Measurements from ENCODE around the gene NRG2. TPM values are rescaled to one million over a fixed set of nuclear protein-coding genes. Genes with fewer than 3 reads are reported as not detected.

NRG2 gene
- total RNA-seq, 1 experiment from 2014 or later: not detected

DNA sequence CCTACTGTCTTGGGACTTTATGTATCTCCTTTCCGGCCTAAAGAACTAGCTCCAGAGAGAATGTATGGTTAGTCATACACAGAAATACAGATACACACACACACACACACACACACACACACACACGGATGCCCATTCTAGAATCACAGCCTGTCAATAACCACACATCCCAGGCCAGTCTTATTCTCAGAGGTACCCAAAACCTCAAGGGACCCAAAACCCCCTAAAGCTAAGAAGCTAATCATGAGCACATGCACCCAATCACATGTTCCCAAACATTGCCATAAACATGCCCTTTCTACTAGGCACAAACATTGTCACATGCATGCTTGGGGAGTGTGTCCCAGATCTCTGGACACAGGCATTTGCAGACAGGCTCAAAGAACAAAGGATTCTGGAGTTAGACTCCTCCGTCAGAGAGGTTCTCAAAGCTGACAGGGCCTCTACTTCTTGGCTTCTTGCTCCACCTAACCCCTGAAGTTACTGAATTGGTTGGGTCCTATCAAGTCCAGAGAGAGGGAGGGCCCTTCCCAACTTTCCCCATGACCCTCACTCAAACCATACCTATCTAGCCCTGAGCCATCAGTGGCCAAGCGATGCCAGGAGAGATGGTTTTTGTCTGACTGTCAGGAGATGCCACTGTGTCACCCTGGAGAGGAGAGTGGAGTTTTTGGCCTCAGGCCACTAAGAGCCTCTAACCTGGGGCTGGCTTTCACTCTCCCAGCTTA lies 78.7 kb downstream of the NRG2 start:
- Histone ChIP-seq H3K27me3 (replicated peaks; ENCODE audit: insufficient read depth, low read depth, low read length, poor library complexity) (no peaks in the 10 kb centered on the region), H3K4me3 (ENCODE audit: low read depth, low read length, poor library complexity, severe bottlenecking) (no peak overlapping the region), H3K27ac (ENCODE audit: low read depth, low read length, poor library complexity, severe bottlenecking) (no peak overlapping the region), H3K36me3 (ENCODE audit: insufficient read depth, low read length, poor library complexity, severe bottlenecking) (no peaks in the 10 kb centered on the region), H3K4me1 (ENCODE audit: insufficient read depth, low read length, poor library complexity, severe bottlenecking) (no peaks in the 10 kb centered on the region), H3K9me3 (ENCODE audit: low read depth, low read length, poor library complexity, severe bottlenecking) (no peaks in the 10 kb centered on the region)
- TF ChIP-seq, protein P1, sequence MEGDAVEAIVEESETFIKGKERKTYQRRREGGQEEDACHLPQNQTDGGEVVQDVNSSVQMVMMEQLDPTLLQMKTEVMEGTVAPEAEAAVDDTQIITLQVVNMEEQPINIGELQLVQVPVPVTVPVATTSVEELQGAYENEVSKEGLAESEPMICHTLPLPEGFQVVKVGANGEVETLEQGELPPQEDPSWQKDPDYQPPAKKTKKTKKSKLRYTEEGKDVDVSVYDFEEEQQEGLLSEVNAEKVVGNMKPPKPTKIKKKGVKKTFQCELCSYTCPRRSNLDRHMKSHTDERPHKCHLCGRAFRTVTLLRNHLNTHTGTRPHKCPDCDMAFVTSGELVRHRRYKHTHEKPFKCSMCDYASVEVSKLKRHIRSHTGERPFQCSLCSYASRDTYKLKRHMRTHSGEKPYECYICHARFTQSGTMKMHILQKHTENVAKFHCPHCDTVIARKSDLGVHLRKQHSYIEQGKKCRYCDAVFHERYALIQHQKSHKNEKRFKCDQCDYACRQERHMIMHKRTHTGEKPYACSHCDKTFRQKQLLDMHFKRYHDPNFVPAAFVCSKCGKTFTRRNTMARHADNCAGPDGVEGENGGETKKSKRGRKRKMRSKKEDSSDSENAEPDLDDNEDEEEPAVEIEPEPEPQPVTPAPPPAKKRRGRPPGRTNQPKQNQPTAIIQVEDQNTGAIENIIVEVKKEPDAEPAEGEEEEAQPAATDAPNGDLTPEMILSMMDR (conservative IDR thresholded peaks at IDR 0.05; ENCODE audit: low read depth, low read length): no peak
- no peak for TF ChIP-seq EZH2 (IDR thresholded peaks at IDR 0.05; ENCODE audit: borderline replicate concordance, low read depth, low read length, poor library complexity, severe bottlenecking)
- ChIA-PET POLR2A (ENCODE audit: low non-redundant PET) (no interaction called here), CTCF (no interaction called here)
- intact Hi-C loops (cut with micrococcal nuclease; ENCODE audit: unreplicated experiment): loop anchor here (10.0 kb wide), 1 partner anchor 190 kb away; no protein-coding TSS in a partner anchor
- no TSS peak for BruUV-seq (replicated peaks)
- DNase-seq (ENCODE audit: low spot score): no peak

DNA sequence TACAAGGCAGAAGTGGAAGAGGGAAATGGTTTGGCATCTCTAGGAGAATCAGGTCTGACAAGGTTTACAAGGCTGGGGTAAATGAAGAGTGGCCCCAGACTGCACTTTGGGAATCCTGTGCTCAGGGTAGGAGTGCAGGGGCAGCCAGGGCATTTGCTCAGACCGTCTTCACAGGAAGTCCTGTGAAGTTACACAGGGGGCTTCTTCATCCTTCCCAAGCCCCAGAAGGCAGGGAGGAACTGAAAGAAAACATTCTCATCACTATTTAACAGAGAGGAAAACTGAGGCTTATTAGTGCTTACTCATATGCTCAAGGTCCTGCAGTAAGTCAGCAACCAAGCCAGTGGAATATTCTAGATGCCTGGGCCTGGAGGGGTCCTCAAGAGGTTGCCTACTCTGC lies 80.7 kb downstream of the NRG2 start:
- TF ChIP-seq, protein P1 (conservative IDR thresholded peaks at IDR 0.05; ENCODE audit: low read depth, low read length): no peak
- no peak for TF ChIP-seq EZH2 (IDR thresholded peaks at IDR 0.05; ENCODE audit: borderline replicate concordance, low read depth, low read length, poor library complexity, severe bottlenecking)
- ChIA-PET CTCF (no interaction called here), POLR2A (ENCODE audit: low non-redundant PET) (no interaction called here)
- H3K27me3 ChIP-seq (replicated peaks; ENCODE audit: insufficient read depth, low read depth, low read length, poor library complexity): no peaks in the 10 kb centered on the region
- intact Hi-C loops (cut with micrococcal nuclease; ENCODE audit: unreplicated experiment): loop anchor here (10.0 kb wide), 1 partner anchor 192 kb away; no protein-coding TSS in a partner anchor
- no peaks in the 10 kb centered on the region for H3K4me1 ChIP-seq (ENCODE audit: insufficient read depth, low read length, poor library complexity, severe bottlenecking)
- H3K9me3 ChIP-seq (ENCODE audit: low read depth, low read length, poor library complexity, severe bottlenecking): no peaks in the 10 kb centered on the region
- DNase-seq (ENCODE audit: low spot score): no peak
- H3K4me3 ChIP-seq (ENCODE audit: low read depth, low read length, poor library complexity, severe bottlenecking): no peak overlapping the region
- H3K36me3 ChIP-seq (ENCODE audit: insufficient read depth, low read length, poor library complexity, severe bottlenecking): no peaks in the 10 kb centered on the region
- BruUV-seq (replicated peaks): no TSS peak
- H3K27ac ChIP-seq (ENCODE audit: low read depth, low read length, poor library complexity, severe bottlenecking): no peak overlapping the region

DNA sequence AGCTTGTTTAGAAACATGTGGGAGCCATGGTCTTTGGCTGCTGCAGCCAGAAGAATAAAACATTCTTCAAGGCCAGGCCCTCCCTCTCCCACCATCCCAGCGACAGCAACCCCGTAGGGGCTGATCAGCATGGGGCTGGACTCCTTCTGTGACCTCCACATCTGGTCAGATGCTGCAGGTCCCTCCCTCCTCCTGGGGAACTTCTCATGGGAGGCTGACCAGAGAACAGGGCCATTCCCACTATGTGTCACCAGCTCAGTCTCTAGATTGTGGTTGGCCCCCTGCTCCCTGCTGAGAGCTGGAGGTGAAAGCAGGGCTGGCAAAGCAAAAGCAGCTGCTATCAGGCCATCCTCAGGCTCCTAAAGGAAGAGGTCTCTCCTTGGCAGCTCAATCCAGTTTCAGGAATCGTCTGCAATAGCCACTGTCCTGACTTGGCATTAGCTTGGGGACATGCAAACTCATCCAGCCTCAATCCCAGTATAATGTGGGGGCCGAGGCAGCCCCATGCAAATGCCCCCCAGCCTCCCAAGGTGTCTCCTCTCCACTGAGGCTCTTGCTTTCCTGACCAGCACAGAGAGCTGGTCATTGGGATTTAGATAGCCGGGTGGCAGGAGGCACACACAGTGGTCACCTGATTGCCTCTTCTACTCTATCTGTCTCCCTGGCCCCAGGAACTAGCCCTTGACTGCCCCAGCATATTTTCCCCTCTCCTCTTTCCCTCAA lies 81.5 kb downstream of the NRG2 start:
- Histone ChIP-seq H3K4me1 (ENCODE audit: insufficient read depth, low read length, poor library complexity, severe bottlenecking) (no peaks in the 10 kb centered on the region), H3K9me3 (ENCODE audit: low read depth, low read length, poor library complexity, severe bottlenecking) (no peaks in the 10 kb centered on the region), H3K36me3 (ENCODE audit: insufficient read depth, low read length, poor library complexity, severe bottlenecking) (no peaks in the 10 kb centered on the region), H3K27me3 (replicated peaks; ENCODE audit: insufficient read depth, low read depth, low read length, poor library complexity) (no peaks in the 10 kb centered on the region), H3K4me3 (ENCODE audit: low read depth, low read length, poor library complexity, severe bottlenecking) (no peak overlapping the region), H3K27ac (ENCODE audit: low read depth, low read length, poor library complexity, severe bottlenecking) (no peak overlapping the region)
- intact Hi-C loops (cut with micrococcal nuclease; ENCODE audit: unreplicated experiment): loop anchor here (10.0 kb wide), 1 partner anchor 193 kb away; no protein-coding TSS in a partner anchor
- no TSS peak for BruUV-seq (replicated peaks)
- ChIA-PET CTCF (no interaction called here), POLR2A (ENCODE audit: low non-redundant PET) (interaction anchor here (0.6 kb wide), 1 partner anchor 600 kb away, joined by 13 read pairs; no protein-coding TSS in a partner anchor)
- DNase-seq (ENCODE audit: low spot score): no peak
- no peak for TF ChIP-seq EZH2 (IDR thresholded peaks at IDR 0.05; ENCODE audit: borderline replicate concordance, low read depth, low read length, poor library complexity, severe bottlenecking)
- TF ChIP-seq, protein P1 (conservative IDR thresholded peaks at IDR 0.05; ENCODE audit: low read depth, low read length): no peak
